ENCODE data around the gene ROPN1L. TPM values are rescaled to one million over a fixed set of nuclear protein-coding genes. Genes with fewer than 3 reads are reported as not detected.
A peak's percentile ranks its signal among the peaks of the same experiment; 100 is the strongest.
"Not testable (repeated sequence)": the region's sequence is repeated elsewhere in the genome, so short reads cannot be mapped to it uniquely, and the experiment has no call there.

ROPN1L gene
- 0.13 TPM for total RNA-seq
- under 1 TPM in 5 of 8 donors, not detected in 3; 0.17 to 0.38 (median 0.24) TPM for polyA plus RNA-seq (ENCODE audit: insufficient read depth in 1 of 8, insufficient read length in 8 of 8, low replicate concordance in 1 of 8)
- long read RNA-seq, donor 1 = 0 reads
- long read RNA-seq, donor 2 = 0 reads
- long read RNA-seq, donor 3 = 0 reads
- long read RNA-seq, donor 4 = 0 reads
- long read RNA-seq, donor 5 = 0 reads
- long read RNA-seq, donor 6 = 0 reads
- long read RNA-seq, donor 7 = 0 reads
- long read RNA-seq, donor 8, partial matches to known transcripts = 0 of 1 reads
- long read RNA-seq, donor 8, other reads (novel, unspliced or antisense) = 0 of 1 reads
- long read RNA-seq, donor 9 = 0 reads
- long read RNA-seq, donor 10 = 0 reads
- long read RNA-seq, donor 11 = 0 reads

DNA sequence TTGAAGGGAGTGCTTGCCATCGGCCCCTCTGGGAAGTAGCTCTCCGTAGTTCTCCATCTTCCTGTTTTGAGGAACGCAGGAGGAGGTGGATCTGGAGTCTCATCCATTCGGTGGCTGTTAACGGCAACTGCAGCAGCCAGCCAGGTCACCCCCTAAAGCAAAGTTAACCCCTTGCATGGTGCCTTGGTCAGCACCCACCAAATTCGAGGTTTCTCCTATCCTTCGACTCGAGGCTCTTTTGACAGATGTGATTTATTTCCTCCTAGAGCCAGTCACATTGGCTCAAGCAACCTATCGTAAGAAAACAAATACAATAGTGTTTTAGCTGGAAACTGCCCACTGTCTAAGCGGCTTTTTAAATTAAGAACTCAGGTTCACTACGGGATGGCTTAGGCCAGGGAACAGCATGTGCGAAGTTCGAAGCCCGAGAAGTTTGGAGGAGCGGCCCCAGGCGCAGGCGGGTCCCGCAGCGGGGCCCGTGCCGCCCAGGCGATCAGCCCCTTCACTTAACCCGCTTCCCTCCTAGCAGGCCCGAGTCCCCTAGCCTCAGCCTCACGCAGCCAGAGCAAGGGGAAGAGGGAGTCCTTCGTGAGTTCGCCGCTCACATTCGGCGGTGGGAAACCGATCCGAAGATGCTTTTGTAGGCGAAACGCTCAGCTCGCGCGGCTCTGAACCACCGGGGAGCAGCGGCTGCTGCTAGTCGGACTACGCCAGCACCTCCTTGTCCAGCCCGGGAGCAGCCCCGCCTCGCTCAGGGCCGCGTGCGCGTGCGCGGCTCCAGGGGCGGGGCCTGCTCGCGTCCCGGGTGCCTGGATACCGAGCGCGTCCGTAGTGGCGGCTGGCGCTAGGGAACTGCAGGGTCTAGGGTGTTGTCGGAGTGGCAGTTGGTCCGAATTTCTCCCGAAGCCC is at the start of gene ROPN1L:
ROPN1L (plus strand) TSS at position 797 of the 909 bp plus-strand sequence. CDS start 289 bp downstream, outside the sequence.
- 0% methylated on average over 60 of the region's 63 CpGs for WGBS (ENCODE audit: insufficient coverage)
- H3K4me1 ChIP-seq (ENCODE audit: control insufficient read depth, insufficient read depth, low read length) = peaks cover 18% of the 10 kb centered on the region

DNA sequence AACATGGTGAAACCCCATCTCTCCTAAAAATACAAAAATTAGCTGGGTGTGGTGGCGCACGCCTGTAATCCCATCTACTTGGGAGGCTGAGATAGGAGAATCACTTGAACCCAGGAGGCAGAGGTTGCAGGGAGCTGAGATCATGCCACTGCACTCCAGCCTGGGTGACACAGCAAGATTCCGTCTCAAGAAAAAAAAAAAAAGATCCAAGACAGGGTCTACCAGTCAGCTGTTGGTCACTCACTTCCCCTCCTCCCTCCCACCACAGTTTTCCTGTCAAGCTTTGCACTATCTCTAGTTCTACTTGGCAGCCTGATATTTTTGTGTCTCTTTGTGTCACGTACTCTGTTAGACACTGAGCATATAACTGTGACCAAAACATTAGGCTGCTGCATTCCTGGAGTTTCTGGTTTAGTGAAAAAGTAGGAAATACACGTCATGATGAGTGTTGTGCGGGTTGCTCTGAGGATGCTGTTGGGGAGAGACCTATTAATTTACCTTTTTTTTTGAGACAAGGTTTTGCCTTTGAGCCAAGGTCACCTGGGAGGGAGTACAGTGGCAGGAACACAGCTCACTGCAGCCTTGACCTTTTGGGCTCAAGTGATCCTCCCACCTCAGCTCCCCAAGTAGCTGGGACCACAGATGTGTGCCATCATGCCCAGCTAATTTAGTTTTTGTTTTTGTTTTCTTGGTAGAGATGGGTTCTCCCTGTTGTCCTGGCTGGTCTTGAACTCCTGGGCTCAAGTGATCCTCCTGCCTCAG is 48.9 kb upstream of the ROPN1L start:
- not testable (repeated sequence) for H3K4me1 ChIP-seq (ENCODE audit: control insufficient read depth, insufficient read depth, low read length); H3K4me3 ChIP-seq (ENCODE audit: low read length); DNase-seq; H3K9me3 ChIP-seq (replicated peaks; ENCODE audit: control insufficient read depth, low read depth, low read length); H3K27ac ChIP-seq (ENCODE audit: low read length); H3K27me3 ChIP-seq (ENCODE audit: control insufficient read depth, insufficient read depth, low read length)
- peaks cover 48% of the 10 kb centered on the region for H3K36me3 ChIP-seq (ENCODE audit: control insufficient read depth, insufficient read depth, low read length)
- WGBS (ENCODE audit: insufficient coverage) = no CpG with 5 or more reads among the region's 6 CpGs

More for the DNA sequence above, at the start of gene ROPN1L:
- H3K27ac ChIP-seq (ENCODE audit: low read length) = peak within 1 kb of the TSS; percentile 82
- H3K9me3 ChIP-seq (replicated peaks; ENCODE audit: control insufficient read depth, low read depth, low read length) = no peaks in the 10 kb centered on the region
- peak; percentile 94 for DNase-seq
- peak within 1 kb of the TSS; percentile 72 for H3K4me3 ChIP-seq (ENCODE audit: low read length)
- H3K36me3 ChIP-seq (ENCODE audit: control insufficient read depth, insufficient read depth, low read length) = peaks cover 2% of the 10 kb centered on the region
- H3K27me3 ChIP-seq (ENCODE audit: control insufficient read depth, insufficient read depth, low read length) = peaks cover 5% of the 10 kb centered on the region

DNA sequence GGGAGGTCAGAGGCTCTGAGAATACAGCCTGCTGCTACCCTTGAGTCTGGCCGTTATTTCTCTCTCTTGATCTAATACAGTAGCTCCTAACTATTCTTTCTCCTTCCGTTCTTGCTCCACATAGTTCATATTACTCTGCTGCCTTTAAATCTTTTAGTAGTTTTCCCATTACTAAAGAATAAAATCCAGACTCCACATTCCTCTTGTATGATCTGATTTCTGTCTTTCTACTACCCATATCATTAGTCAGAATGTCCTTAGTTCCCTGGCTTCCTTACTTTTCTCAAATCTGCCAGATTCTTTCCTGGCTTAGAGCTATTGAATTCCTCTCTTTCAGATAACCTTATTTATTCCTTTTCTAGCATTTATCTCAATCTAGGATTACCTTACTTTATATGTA is 48.2 kb upstream of the ROPN1L start:
- H3K4me3 ChIP-seq (ENCODE audit: low read length) = no peak overlapping the region
- H3K4me1 ChIP-seq (ENCODE audit: control insufficient read depth, insufficient read depth, low read length) = no peaks in the 10 kb centered on the region
- H3K9me3 ChIP-seq (replicated peaks; ENCODE audit: control insufficient read depth, low read depth, low read length) = no peaks in the 10 kb centered on the region
- no peak overlapping the region for H3K27ac ChIP-seq (ENCODE audit: low read length)
- no peak for DNase-seq
- no peaks in the 10 kb centered on the region for H3K27me3 ChIP-seq (ENCODE audit: control insufficient read depth, insufficient read depth, low read length)
- WGBS (ENCODE audit: insufficient coverage) = no CpG with 5 or more reads among the region's 2 CpGs
- H3K36me3 ChIP-seq (ENCODE audit: control insufficient read depth, insufficient read depth, low read length) = peaks cover 49% of the 10 kb centered on the region

DNA sequence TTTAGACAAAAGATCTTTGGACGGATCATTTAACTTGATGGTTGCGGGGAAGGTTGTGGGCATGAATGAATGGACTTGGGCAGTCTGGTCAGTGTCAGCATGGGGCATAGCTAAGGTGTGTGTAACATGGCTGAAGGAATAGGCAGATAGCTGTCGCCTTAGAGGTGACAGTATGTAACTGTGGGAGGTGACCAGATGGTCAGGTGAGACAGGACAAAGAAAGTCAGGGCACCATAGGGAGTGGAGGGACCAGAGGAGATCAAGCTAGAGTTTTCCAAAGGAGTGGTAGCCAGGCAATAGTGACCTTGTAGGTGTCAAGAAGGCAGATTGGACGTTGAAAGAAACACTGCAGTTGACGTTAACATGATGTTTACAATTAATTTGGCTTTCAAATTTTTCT is 45.1 kb upstream of the ROPN1L start:
- Histone ChIP-seq H3K27ac (ENCODE audit: low read length) (no peak overlapping the region), H3K4me1 (ENCODE audit: control insufficient read depth, insufficient read depth, low read length) (no peaks in the 10 kb centered on the region), H3K4me3 (ENCODE audit: low read length) (no peak overlapping the region), H3K36me3 (ENCODE audit: control insufficient read depth, insufficient read depth, low read length) (peaks cover 39% of the 10 kb centered on the region), H3K27me3 (ENCODE audit: control insufficient read depth, insufficient read depth, low read length) (no peaks in the 10 kb centered on the region), H3K9me3 (replicated peaks; ENCODE audit: control insufficient read depth, low read depth, low read length) (no peaks in the 10 kb centered on the region)
- WGBS (ENCODE audit: insufficient coverage) = 83% methylated on average over 3 of the region's 5 CpGs
- DNase-seq = no peak

- H3K4me3 ChIP-seq (ENCODE audit: low read length) = no peak overlapping the region
- H3K27me3 ChIP-seq (ENCODE audit: control insufficient read depth, insufficient read depth, low read length) = no peaks in the 10 kb centered on the region
- H3K36me3 ChIP-seq (ENCODE audit: control insufficient read depth, insufficient read depth, low read length) = peaks cover 33% of the 10 kb centered on the region
- DNase-seq = no peak
- H3K9me3 ChIP-seq (replicated peaks; ENCODE audit: control insufficient read depth, low read depth, low read length) = no peaks in the 10 kb centered on the region
- H3K4me1 ChIP-seq (ENCODE audit: control insufficient read depth, insufficient read depth, low read length) = no peaks in the 10 kb centered on the region
- no peak overlapping the region for H3K27ac ChIP-seq (ENCODE audit: low read length)
These were observed 41.8 kb upstream of the ROPN1L start for GRCh38 chr5:10399839-10400238.

DNA sequence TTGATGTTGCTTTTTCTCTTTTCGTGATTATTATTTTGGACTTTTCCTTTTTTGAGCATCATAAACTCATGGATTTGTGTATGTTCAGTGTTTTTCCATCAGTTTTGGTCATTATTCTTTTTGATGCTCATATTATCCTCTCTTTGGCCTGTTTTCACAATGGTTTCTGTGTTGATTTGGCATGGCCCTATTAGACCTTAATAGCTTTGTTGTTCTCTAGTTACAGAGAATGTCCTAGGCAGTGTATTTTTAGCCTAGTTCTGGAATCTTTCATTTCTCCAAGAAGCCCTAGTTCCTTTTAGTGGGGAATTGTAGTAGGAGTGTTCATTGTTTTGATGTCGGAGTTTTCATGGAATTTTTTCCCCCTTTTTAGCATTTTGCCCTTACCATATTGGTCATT is 41.3 kb upstream of the ROPN1L start:
- no peaks in the 10 kb centered on the region for H3K4me1 ChIP-seq (ENCODE audit: control insufficient read depth, insufficient read depth, low read length)
- WGBS (ENCODE audit: insufficient coverage) = no CpG with 5 or more reads among the region's 2 CpGs
- peaks cover 36% of the 10 kb centered on the region for H3K36me3 ChIP-seq (ENCODE audit: control insufficient read depth, insufficient read depth, low read length)
- no peaks in the 10 kb centered on the region for H3K9me3 ChIP-seq (replicated peaks; ENCODE audit: control insufficient read depth, low read depth, low read length)
- H3K27me3 ChIP-seq (ENCODE audit: control insufficient read depth, insufficient read depth, low read length) = no peaks in the 10 kb centered on the region
- no peak overlapping the region for H3K4me3 ChIP-seq (ENCODE audit: low read length)
- H3K27ac ChIP-seq (ENCODE audit: low read length) = no peak overlapping the region
- DNase-seq = no peak

DNA sequence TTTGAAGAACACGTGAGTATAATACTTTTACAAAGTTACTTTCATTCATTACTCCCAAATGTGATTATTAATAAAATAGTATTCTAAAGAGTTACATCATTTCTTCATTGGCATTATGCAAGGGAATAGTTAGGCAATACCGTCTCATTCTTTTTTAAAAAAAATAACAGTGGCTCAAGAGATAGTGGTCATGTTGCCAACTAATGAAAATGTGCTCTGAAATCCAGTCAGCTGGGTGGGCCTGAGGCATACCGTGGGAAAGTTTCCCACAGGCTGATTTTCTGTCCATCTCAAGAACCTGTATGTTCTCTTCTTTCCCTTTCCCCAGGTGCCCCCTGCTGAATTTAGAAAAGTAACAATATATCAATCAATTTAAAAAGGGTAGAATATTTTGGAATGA is 40.8 kb upstream of the ROPN1L start:
- no peaks in the 10 kb centered on the region for H3K27me3 ChIP-seq (ENCODE audit: control insufficient read depth, insufficient read depth, low read length)
- no peaks in the 10 kb centered on the region for H3K9me3 ChIP-seq (replicated peaks; ENCODE audit: control insufficient read depth, low read depth, low read length)
- H3K36me3 ChIP-seq (ENCODE audit: control insufficient read depth, insufficient read depth, low read length) = peaks cover 34% of the 10 kb centered on the region
- no peak for DNase-seq
- no CpG with 5 or more reads among the region's 3 CpGs for WGBS (ENCODE audit: insufficient coverage)
- no peaks in the 10 kb centered on the region for H3K4me1 ChIP-seq (ENCODE audit: control insufficient read depth, insufficient read depth, low read length)
- no peak overlapping the region for H3K27ac ChIP-seq (ENCODE audit: low read length)
- no peak overlapping the region for H3K4me3 ChIP-seq (ENCODE audit: low read length)

DNA sequence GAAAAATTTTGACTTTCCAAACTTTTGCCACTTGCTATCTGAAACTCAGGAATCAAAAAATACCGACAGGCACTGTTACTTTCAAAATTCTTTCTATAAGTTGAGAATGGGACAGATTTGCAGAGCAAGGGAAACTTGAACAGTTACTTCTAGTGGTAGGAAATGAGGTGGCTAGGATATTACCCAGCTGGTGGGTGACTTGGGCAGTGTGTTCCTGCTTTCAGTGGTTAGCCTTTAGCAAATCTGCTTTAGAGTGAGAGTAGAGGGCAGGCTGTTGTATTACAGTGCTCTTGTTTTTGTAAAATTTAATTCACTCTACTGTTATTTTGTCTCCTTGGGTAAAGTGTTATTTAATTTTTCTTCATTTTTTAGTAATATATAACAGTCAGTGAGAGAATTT is 40.2 kb upstream of the ROPN1L start:
- Histone ChIP-seq H3K4me1 (ENCODE audit: control insufficient read depth, insufficient read depth, low read length) (no peaks in the 10 kb centered on the region), H3K36me3 (ENCODE audit: control insufficient read depth, insufficient read depth, low read length) (peaks cover 39% of the 10 kb centered on the region), H3K9me3 (replicated peaks; ENCODE audit: control insufficient read depth, low read depth, low read length) (no peaks in the 10 kb centered on the region), H3K4me3 (ENCODE audit: low read length) (no peak overlapping the region), H3K27ac (ENCODE audit: low read length) (no peak overlapping the region), H3K27me3 (ENCODE audit: control insufficient read depth, insufficient read depth, low read length) (no peaks in the 10 kb centered on the region)
- no CpG with 5 or more reads among the region's 1 CpG for WGBS (ENCODE audit: insufficient coverage)
- DNase-seq = no peak

GRCh38 chr5:10403829-10404228 is 37.9 kb upstream of the ROPN1L start:
- Histone ChIP-seq H3K9me3 (replicated peaks; ENCODE audit: control insufficient read depth, low read depth, low read length) (no peaks in the 10 kb centered on the region), H3K36me3 (ENCODE audit: control insufficient read depth, insufficient read depth, low read length) (peaks cover 40% of the 10 kb centered on the region), H3K4me1 (ENCODE audit: control insufficient read depth, insufficient read depth, low read length) (no peaks in the 10 kb centered on the region), H3K4me3 (ENCODE audit: low read length) (no peak overlapping the region), H3K27me3 (ENCODE audit: control insufficient read depth, insufficient read depth, low read length) (no peaks in the 10 kb centered on the region), H3K27ac (ENCODE audit: low read length) (no peak overlapping the region)
- no CpG with 5 or more reads among the region's 1 CpG for WGBS (ENCODE audit: insufficient coverage)
- DNase-seq = no peak

GRCh38 chr5:10406651-10407050 is 35.0 kb upstream of the ROPN1L start:
- Histone ChIP-seq H3K27me3 (ENCODE audit: control insufficient read depth, insufficient read depth, low read length) (no peaks in the 10 kb centered on the region), H3K36me3 (ENCODE audit: control insufficient read depth, insufficient read depth, low read length) (peaks cover 55% of the 10 kb centered on the region), H3K4me3 (ENCODE audit: low read length) (no peak overlapping the region), H3K4me1 (ENCODE audit: control insufficient read depth, insufficient read depth, low read length) (no peaks in the 10 kb centered on the region), H3K9me3 (replicated peaks; ENCODE audit: control insufficient read depth, low read depth, low read length) (no peaks in the 10 kb centered on the region), H3K27ac (ENCODE audit: low read length) (no peak overlapping the region)
- no CpG with 5 or more reads among the region's 3 CpGs for WGBS (ENCODE audit: insufficient coverage)
- DNase-seq = no peak

Data from muscle of leg (tissue), 16 donors.